GM19043 (cell line): Measurements from ENCODE around the gene LRRK1.

Experiments
- ATAC-seq: cut with Tn5 transposase; IDR thresholded peaks from one replicate; pipeline ENCODE4 v1.9.1; 2021; ENCODE audit warnings: low read depth; ENCODE audit not compliant: unreplicated experiment

LRRK1 gene

GRCh38 chr15:101017093-101017754 lies 98.1 kb downstream of the LRRK1 start:
- ATAC-seq = no peak

GRCh38 chr15:101018016-101018415 lies 98.9 kb downstream of the LRRK1 start:
- ATAC-seq = no peak

GRCh38 chr15:101018450-101018849 lies 99.3 kb downstream of the LRRK1 start:
- no peak for ATAC-seq

GRCh38 chr15:101019366-101019896 lies 100.3 kb downstream of the LRRK1 start:
- no peak for ATAC-seq

GRCh38 chr15:101020451-101020850 lies 101.3 kb downstream of the LRRK1 start:
- no peak for ATAC-seq

- ATAC-seq = no peak
These were observed 101.8 kb downstream of the LRRK1 start for GRCh38 chr15:101020945-101021344.

- ATAC-seq = no peak
These were observed 103.1 kb downstream of the LRRK1 start for GRCh38 chr15:101022306-101022705.

- ATAC-seq = no peak
These were observed 103.7 kb downstream of the LRRK1 start for GRCh38 chr15:101022876-101023275.

- no peak for ATAC-seq
These were observed 104.4 kb downstream of the LRRK1 start for GRCh38 chr15:101023501-101024072.

GRCh38 chr15:101024073-101024695 lies 105.0 kb downstream of the LRRK1 start:
- no peak for ATAC-seq

GRCh38 chr15:101024706-101025500 lies 105.7 kb downstream of the LRRK1 start:
- no peak for ATAC-seq

- no peak for ATAC-seq
These were observed 106.3 kb downstream of the LRRK1 start for GRCh38 chr15:101025501-101025885.

GRCh38 chr15:101025896-101026631 lies 106.9 kb downstream of the LRRK1 start:
- no peak for ATAC-seq

GRCh38 chr15:101026656-101027272 lies 107.6 kb downstream of the LRRK1 start:
- ATAC-seq = no peak

- no peak for ATAC-seq
These were observed 108.2 kb downstream of the LRRK1 start for GRCh38 chr15:101027273-101027901.

- ATAC-seq = no peak
These were observed 108.8 kb downstream of the LRRK1 start for GRCh38 chr15:101027920-101028319.

- ATAC-seq = no peak
These were observed 109.2 kb downstream of the LRRK1 start for GRCh38 chr15:101028321-101028720.

GRCh38 chr15:101028772-101029438 lies 109.7 kb downstream of the LRRK1 start:
- no peak for ATAC-seq
